ENCODE measurements around the gene VPS35L.
A peak's percentile ranks its signal among the peaks of the same experiment; 100 is the strongest.

The VPS35L gene

DNA sequence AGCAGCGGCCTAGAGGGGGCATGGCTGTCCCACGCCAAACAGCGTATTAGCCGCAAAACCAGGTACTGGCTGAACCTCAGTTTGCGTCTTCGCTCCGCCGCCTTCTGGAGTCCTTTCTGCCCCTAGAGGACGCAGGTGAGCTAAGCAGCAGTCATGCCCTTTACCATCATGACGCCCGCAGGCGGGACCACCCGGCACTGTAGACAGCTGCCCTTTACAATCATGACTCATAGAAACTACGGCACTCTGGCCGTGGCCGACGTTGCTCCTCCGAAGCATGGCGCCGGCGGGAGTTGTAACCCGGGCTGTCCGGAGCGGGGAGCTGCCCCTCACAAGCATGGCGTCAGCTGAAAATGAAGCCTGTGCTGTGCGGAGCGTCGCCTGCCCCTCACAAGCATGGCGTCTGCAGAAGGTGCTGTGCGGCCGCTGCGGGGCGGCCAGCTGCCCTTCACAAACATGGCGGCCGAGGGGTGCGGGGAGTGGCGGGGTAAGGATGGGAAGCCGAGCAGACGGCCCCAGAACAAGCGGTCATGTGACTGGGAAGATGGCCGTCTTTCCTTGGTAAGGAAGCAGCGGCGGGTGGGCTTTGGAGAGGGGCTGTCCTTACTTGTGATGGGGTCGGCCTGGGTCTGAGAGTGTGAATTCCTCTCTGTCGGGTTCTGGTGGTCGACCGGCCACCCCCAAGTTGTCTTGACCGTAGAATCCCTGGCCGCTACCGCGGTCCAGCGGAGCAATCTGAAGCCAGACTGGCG is at the start of gene VPS35L:
Gene VPS35L (plus strand): TSS at position 518 of the 752 bp plus-strand sequence. CDS start 27 bp downstream, at position 545.
- peak; percentile 75 to 100 (median 95) for DNase-seq

DNA sequence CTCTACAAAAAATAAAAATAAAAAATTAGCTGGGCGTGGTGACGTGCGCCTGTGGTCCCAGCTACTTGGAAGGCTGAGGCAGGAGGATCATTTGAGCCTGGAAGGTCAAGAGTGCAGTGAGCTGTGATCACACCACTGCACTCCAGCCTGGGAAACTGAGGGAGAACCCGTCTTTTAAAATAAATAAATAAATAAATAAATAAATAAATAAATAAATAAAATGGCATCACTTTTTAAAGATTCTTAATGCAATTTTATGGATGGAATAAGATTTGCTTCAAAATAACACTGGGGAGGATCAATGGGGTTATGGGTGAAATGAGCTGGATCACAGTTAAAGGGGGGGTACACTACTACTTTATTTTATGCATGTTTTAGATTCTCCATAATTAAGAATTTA is 48.5 kb upstream of the VPS35L start:
- no peak for DNase-seq

DNA sequence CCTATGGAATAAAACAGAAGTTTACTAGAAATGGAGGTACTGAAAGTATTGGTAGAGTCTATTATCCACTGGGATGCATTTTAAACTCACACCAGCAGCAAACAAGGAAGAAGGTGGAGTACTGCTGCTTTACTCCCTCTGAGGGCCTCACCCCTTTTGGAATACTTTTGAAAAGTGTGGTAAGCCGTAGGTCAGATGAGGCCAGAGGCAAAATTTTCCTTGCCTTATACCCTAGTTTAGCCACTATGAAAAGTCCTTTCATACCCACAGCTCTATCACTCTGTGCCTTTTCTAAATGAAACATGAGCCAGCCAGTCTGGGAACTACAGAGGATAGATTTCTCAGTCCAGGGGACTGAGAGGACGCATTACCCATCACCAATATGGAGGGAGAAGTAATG is 47.6 kb upstream of the VPS35L start:
- DNase-seq = no peak

DNA sequence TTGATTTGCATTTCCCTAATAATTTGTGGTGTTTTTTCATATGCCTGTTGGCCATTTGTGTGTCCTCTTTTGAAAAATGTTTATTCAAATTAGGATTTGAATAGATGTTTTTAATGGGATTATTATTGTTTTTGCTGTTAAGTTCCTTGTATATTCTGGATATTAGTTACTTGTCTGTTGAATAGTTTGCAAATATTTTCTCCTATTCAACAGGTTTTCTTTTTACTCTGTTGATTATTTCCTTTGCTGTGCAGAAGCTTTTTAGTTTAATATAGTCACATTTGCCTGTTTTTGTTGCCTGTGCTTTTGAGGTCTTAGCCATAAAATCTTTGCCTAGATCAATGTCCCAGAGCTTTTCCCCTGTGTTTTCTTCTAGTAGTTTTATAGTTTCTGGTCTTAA is 43.2 kb upstream of the VPS35L start:
- DNase-seq = no peak

DNA sequence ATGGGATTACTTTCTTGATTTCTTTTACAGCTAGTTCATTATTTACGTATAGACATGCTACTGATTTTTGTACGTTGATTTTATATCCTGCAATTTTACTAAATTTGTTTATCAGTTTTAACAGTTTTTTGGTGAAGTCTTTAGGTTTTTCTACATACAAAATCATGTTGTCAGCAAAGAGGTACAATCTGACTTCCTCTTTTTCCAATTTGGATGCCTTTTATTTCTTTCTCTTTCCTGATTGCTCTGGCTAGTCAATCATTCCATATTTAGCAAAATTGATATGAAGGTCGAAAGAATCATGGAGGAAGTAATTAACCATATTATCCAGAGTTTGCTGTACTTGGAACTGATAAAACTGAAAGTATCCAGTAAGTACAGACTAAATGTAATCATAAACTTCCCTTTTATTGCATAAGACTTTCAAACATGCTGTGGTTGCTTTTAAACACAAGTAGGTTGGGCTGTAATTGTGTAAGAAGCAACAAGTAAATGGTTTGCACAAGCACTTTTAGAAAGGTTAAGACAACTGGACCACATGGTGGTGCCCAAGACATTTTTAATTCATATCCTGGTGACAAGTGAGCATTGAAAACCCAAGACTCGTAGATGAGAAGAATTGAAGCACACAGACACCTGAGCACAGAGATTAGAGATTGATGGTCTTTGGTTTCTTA is 42.0 kb upstream of the VPS35L start:
- no peak for DNase-seq

DNA sequence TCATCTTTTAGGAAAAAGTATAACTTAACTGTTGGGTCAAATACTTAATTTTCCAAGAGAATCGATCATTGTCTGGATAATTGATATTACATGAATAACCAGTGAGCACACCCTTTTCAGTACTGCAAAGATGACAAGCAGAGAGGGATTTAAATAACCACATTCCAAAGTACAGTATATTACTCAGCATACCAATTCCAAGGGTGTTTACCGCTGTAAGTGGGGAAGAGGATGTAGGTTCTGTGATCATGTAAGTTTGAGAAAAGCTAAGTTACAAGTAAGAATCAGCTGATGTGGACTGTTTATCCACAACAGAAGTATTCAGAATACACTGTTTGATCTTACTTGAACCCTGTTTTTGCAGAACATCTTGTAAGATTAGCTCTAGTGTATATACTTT is 39.7 kb upstream of the VPS35L start:
- DNase-seq = no peak

DNA sequence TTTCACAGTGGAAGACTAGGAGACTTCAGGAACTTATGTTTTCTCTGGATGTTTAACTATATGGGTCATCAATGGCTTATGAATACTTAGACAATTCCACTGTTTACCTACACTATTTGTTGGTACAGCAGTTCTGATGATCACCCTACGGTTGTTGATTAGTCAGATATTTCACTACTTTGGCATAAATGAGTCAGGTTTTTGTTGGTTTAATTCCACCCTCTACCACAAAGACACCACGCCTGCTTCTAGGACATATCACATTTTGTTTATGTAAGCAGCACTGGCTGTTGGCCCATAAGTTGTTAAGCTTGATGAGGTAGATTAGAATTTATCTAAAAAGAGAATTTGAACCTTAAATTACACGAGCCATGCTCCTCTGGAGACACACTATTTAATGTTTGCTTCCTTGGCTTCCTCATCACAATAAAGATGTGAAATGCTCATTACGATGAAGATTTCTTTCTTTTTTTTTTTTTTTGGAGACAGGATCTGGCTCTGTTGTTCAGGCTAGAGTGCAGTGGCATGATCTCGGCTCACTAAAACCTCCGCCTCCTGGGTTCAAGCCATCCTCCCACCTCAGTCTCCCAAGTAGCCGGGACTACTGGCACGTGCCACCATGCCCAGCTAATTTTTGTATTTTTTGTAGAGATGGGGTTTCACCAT is 37.9 kb upstream of the VPS35L start:
- no peak for DNase-seq

GRCh38 chr16:19518388-19518787 is 37.1 kb upstream of the VPS35L start:
- DNase-seq = no peak

GRCh38 chr16:19520861-19521331 is 34.6 kb upstream of the VPS35L start:
- DNase-seq = no peak

GRCh38 chr16:19521471-19522396 is 33.8 kb upstream of the VPS35L start, which contains the start of gene GDE1:
GDE1 (minus strand) TSS chr16:19522098; CDS start chr16:19521964, 134 bp downstream.
- DNase-seq = peak; percentile 58 to 99 (median 94)

DNA sequence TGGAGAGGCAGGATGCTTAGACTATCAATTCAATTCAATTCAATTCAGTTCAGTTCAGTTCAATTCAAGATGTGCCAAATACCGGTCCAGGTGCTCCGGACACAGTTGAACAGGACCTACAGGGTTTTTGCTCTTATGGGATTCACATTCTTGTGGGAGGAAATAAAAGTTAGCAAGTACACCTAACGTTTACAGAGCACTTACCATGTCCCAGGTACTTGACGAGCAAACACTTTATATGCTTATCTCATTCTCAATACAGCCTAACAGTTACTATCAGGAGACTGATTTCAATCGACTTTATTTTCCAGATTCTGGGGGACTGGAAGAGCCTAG is 33.1 kb upstream of the VPS35L start:
- DNase-seq = no peak

- no peak for DNase-seq
Observed at GRCh38 chr16:19522760-19523159, 32.7 kb upstream of the VPS35L start.

DNA sequence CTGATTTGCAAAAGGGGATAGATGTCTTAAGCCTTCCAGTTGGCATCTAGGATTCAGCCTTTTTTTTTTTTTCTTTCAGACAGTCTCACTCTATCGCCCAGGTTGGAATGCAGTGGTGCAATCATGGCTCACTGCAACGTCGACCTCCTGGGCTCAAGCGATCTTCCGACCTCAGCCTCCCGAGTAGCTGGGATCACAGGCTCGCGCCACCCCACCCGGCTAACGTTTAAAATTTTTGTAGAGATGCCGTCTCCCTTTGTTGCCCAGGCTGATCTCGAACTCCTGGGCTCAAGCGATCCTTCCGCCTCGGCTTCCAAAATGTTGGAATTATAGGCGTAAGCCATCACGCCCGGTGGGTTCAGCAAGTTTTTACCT is 32.3 kb upstream of the VPS35L start:
- DNase-seq = no peak

DNA sequence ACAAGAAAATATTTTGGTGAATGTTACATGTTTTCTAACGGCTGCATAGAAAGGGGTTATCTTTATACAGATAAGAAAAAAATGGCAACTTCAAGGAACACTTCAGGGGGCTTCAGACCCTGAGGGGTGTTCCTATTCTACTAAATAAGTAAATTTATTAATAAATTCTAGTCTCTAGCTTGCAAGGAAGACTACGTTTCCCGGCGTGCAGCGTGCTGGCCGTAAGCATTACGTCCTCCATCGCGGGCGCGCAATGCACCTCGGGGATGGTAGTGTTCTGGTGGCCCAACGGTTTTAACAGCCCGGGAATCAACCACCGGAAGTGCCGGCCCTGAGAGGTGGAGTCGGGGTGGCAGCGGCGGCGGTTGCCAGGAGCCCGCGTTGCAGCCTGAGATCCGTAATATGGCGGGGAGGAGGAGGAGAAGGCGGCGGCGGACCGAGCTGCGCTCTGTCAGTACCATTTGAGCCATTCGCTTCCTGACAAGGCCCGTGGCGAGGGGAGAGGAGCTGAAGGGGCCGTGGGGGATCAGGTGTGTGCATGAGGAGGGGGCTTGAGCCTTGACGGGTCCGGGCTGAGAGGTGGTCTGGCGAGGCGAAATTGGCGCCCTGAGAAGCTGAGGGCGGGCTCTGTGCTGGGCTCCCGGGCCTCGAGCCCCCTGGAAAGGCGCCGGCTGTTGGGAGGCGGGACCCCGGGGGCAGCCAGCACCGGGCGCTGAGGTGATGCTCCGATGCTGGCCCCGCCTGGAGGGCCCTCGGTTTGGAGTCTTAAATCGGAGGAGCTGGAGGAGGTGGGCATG is 31.7 kb upstream of the VPS35L start, which contains the start of gene CCP110:
Gene CCP110 (plus strand): TSS at position 384 of the 797 bp plus-strand sequence. CDS start 3,940 bp downstream, outside the sequence.
- peak; percentile 60 to 99 (median 96) for DNase-seq

GRCh38 chr16:19524356-19524615 is 31.2 kb upstream of the VPS35L start:
- DNase-seq = peak in 15 of 51 donors; percentile 14 to 82 (median 47)

DNA sequence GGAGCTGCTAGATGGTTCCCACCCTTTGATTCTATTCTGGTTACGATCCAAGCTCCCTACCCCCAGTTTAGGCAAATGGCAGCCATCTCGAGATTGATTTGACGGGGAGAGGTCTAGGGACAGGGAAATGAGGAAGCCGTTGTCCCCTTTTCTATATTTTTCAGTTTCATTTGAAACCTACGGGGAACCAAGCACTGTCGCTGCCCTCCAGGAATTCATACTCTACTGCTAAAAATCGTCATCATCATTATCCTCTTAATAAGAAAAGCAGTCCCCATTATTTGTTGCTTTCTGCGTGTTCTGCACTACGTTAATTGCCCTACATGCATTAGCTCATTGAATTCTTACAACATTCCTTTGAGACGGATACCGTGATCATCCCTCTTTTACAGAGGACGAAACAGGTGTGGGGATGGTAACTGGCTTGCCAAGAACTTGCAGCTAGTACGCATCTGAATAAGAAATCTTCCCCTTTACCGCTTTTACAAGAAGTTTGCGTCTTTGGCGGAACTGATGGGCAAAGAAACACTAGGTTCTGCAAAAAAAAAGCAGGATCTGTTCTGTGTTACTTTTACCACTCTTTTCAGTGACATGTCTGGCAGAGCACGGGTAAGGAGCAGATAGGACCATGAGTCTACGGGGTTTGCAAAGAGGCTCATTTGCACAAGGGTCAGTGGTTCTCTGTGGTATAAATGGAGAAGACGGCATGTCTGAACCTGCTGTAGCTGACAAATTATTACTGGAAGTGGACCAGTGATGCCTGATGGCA is 30.7 kb upstream of the VPS35L start:
- peak in 8 of 51 donors; percentile 13 to 82 (median 38) for DNase-seq

GRCh38 chr16:19525385-19525723 is 30.1 kb upstream of the VPS35L start:
- DNase-seq = no peak

- DNase-seq = no peak
Observed at GRCh38 chr16:19527161-19527560, 28.3 kb upstream of the VPS35L start.

DNA sequence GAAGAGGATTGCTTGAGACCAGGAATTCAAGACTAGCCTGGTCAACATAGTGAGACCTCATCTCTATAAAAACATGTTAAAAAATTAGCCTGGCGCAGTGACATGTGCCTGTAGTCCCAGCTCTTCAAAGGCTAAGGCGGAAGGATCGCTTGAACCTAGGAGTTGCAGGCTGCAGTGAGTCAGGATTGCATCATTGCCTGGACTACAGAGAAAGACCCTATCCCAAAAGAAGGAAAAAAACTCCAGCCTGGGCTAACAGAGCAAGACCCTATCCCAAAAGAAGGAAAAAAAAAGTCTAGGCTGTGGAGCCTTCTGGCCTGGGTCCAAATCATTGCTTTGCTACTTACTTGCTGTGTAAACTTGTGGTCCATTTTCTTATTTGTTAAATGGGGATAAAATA is 26.8 kb upstream of the VPS35L start:
- DNase-seq = no peak

DNA sequence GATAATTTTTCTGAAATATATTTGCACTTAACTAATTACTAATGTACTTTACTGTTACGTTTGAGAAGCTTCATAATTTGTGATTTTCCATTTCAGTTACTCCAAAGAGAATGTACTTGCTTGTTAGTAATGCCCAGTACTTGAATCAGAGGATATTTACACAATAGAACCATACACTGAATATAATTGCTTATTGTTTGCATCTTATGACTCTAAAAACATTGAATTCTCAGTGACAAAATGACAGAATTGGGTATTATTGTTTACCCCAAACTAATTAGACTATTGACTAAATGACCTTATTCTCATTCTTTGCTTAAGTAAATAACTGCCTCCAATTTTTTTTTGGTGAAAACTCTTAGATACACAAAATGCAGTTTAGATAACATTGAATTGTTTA is 22.9 kb upstream of the VPS35L start:
- peak in 1 of 51 donors; percentile 61 for DNase-seq

All from hypothalamus (tissue), 51 donors.